ENCODE results near the gene PPP2CA. TPM values are rescaled to one million over a fixed set of nuclear protein-coding genes. Genes with fewer than 3 reads are reported as not detected.

PPP2CA gene
- total and polyA plus RNA-seq, 2 of the 13 experiments (the other 11 are each of a cell fraction or from before 2014, with no cell fraction given), result 82.4 to 171 TPM

DNA sequence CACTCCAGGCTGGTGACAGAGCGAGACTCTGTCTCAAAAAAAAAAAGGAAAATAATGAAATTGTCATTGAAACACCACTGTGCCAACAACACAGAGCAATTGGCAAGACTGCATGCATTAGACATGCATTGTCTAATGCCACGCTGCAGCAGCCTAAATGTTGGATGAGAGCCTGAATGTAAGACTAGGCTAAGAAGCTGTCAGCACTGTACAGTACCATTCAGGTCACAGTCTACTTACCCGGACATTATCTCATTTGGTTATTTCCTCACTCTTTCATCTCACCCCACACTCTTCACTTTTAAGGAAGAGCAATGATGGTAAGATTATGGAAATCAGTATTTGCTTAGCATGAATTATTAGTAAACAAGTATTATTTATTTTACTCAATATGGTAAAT is 31.3 kb upstream of the PPP2CA start:
- BruUV-seq (replicated peaks), result no TSS peak
- FAIRE-seq, result no peak
- 16% methylated on average over 3 of the region's 3 CpGs for WGBS (ENCODE audit: low lambda C conversion rate)

DNA sequence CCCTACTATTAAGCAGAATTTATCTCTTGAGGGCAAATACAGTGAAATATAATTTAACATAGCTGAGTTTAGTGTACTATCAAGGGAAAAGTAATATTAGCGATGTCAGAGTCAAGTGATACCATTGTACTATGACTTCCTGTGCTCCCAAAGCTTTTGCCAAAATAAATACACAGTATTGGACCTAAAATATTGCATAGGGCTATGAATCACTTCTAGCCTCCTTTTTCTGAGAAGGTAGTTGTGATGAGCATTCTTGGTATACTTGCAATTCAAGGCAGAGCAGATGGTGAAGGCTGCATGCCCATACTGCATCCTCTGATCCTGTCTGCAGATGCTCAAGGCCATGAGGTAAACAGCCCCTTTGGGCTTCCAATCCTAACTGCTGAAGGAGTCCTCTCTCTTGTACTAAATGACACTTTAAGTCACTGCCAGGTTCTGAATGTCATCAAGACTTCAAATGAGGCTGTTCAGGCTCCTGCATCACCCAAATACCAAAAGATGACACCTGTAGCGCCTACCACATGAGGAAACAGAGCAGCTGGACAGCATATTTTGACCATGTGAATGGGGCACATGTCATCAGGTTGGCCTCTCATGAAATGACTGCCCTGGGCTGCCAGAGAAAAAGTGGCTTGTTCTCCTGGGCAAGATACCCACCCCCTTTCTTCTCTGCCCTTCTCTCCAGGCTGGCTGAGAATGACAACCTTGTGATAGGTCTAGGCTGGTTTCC is 29.7 kb upstream of the PPP2CA start:
- DNase-seq (ENCODE audit: low spot score) (no peak), ATAC-seq (no peak), FAIRE-seq (no peak)
- H3K79me2 ChIP-seq (ENCODE audit: insufficient read depth, low read length), result no peaks in the 10 kb centered on the region
- TF ChIP-seq BRD4 (CRISPR knock-in tag; IDR thresholded peaks at IDR 0.05) (no peak), ZNF614 (CRISPR knock-in tag; IDR thresholded peaks at IDR 0.05; ENCODE audit: borderline replicate concordance) (no peak), ZNF598 (CRISPR knock-in tag; IDR thresholded peaks at IDR 0.05; ENCODE audit: borderline replicate concordance) (no peak), RFX5 (IDR thresholded peaks at IDR 0.05; ENCODE audit: low read depth, low read length) (no peak), ZIK1 (CRISPR knock-in tag; IDR thresholded peaks at IDR 0.05; ENCODE audit: borderline replicate concordance, low read depth) (no peak), TOE1 (CRISPR knock-in tag; IDR thresholded peaks at IDR 0.05) (no peak), HIVEP1 (CRISPR knock-in tag; IDR thresholded peaks at IDR 0.05) (no peak), ZNF274 (CRISPR knock-in tag; IDR thresholded peaks at IDR 0.05) (no peak), PHF21A (CRISPR knock-in tag; IDR thresholded peaks at IDR 0.05) (no peak), CC2D1A (CRISPR knock-in tag; IDR thresholded peaks at IDR 0.05) (no peak), RCOR2 (CRISPR knock-in tag; IDR thresholded peaks at IDR 0.05) (no peak), HOXA5 (CRISPR knock-in tag; IDR thresholded peaks at IDR 0.05) (no peak), ZFP62 (CRISPR knock-in tag; IDR thresholded peaks at IDR 0.05) (no peak), SPEN (CRISPR knock-in tag; IDR thresholded peaks at IDR 0.05; ENCODE audit: low read depth) (no peak)
- TF ChIP-seq, protein P1, sequence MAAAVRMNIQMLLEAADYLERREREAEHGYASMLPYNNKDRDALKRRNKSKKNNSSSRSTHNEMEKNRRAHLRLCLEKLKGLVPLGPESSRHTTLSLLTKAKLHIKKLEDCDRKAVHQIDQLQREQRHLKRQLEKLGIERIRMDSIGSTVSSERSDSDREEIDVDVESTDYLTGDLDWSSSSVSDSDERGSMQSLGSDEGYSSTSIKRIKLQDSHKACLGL (CRISPR knock-in tag; IDR thresholded peaks at IDR 0.05), result no peak
- TF ChIP-seq, protein P2, sequence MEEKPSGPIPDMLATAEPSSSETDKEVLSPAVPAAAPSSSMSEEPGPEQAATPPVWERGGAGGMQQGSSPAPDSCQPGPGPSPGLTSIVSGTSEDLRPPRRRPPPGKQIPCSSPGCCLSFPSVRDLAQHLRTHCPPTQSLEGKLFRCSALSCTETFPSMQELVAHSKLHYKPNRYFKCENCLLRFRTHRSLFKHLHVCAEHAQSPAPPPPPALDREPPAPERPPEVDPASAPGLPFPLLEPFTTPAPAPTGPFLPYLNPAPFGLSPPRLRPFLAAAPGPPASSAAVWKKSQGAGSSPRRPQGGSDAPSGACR (CRISPR knock-in tag; IDR thresholded peaks at IDR 0.05), result no peak
- TF ChIP-seq, protein P3, sequence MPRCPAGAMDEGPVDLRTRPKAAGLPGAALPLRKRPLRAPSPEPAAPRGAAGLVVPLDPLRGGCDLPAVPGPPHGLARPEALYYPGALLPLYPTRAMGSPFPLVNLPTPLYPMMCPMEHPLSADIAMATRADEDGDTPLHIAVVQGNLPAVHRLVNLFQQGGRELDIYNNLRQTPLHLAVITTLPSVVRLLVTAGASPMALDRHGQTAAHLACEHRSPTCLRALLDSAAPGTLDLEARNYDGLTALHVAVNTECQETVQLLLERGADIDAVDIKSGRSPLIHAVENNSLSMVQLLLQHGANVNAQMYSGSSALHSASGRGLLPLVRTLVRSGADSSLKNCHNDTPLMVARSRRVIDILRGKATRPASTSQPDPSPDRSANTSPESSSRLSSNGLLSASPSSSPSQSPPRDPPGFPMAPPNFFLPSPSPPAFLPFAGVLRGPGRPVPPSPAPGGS (CRISPR knock-in tag; IDR thresholded peaks at IDR 0.05), result no peak
- no TSS peak for BruUV-seq (replicated peaks)
- intact Hi-C loops (cut with micrococcal nuclease; ENCODE audit: unreplicated experiment), result no loop called here
- H3K9ac ChIP-seq (ENCODE audit: insufficient read depth, low read depth, low read length), result no peak overlapping the region
- peaks cover 20% of the 10 kb centered on the region for H3K4me1 ChIP-seq (ENCODE audit: insufficient read depth, low read length)
- in situ Hi-C loops (cut with HindIII; ENCODE audit: extremely low pct_ligation_motif_present, low pct_unique_long_range_greater_than_20kb), result no loop called here
- whole genome bisulfite sequencing (ENCODE audit: low lambda C conversion rate), result 47% methylated on average over 2 of the region's 2 CpGs
- no peaks in the 10 kb centered on the region for H4K20me1 ChIP-seq (ENCODE audit: insufficient read depth, low read length)
- H3K4me2 ChIP-seq (ENCODE audit: low read depth, low read length), result no peak overlapping the region
- H3K9me3 ChIP-seq (ENCODE audit: low read length), result no peaks in the 10 kb centered on the region
- no peak overlapping the region for H3K4me3 ChIP-seq (replicated peaks in 1 of 3; ENCODE audit: insufficient read depth in 1 of 3, low read depth in 2 of 3, low read length in 3 of 3)
- CTCF ChIA-PET (ENCODE audit: low intra/inter-chr PET ratio, low total read pairs), result no interaction called here
- no peak overlapping the region for H2AFZ ChIP-seq (ENCODE audit: low read length)
- no peaks in the 10 kb centered on the region for H3K27me3 ChIP-seq (ENCODE audit: control insufficient read depth in 1 of 2, insufficient read depth in 2 of 2, low read length in 2 of 2)
- H3K36me3 ChIP-seq (replicated peaks in 1 of 2; ENCODE audit: control insufficient read depth in 1 of 2, insufficient read depth in 2 of 2, low read length in 2 of 2), result no peaks in the 10 kb centered on the region
- no peak overlapping the region for H3K27ac ChIP-seq (ENCODE audit: extremely low read length, insufficient read depth, low read length)
- POLR2A ChIA-PET, result no interaction called here

More for the DNA sequence above, 31.3 kb upstream of the PPP2CA start:
- intact Hi-C loops (cut with micrococcal nuclease; ENCODE audit: unreplicated experiment) (no loop called here), in situ Hi-C loops (cut with HindIII; ENCODE audit: extremely low pct_ligation_motif_present, low pct_unique_long_range_greater_than_20kb) (no loop called here)
- no peak overlapping the region for H3K4me2 ChIP-seq (ENCODE audit: low read depth, low read length)
- no peak for DNase-seq (ENCODE audit: low spot score)
- no peak for ATAC-seq
- no peaks in the 10 kb centered on the region for H3K36me3 ChIP-seq (replicated peaks in 1 of 2; ENCODE audit: control insufficient read depth in 1 of 2, insufficient read depth in 2 of 2, low read length in 2 of 2)
- H3K4me1 ChIP-seq (ENCODE audit: insufficient read depth, low read length), result 0 out of 2 replicates have a peak, but pooled peaks cover 9% of the 10 kb centered on the region
- ChIA-PET CTCF (ENCODE audit: low intra/inter-chr PET ratio, low total read pairs) (no interaction called here), POLR2A (interaction anchor here (1.8 kb wide), 1 partner anchor 81 kb away, joined by 3 read pairs; no protein-coding TSS in a partner anchor)
- no peak overlapping the region for H2AFZ ChIP-seq (ENCODE audit: low read length)
- no peaks in the 10 kb centered on the region for H4K20me1 ChIP-seq (ENCODE audit: insufficient read depth, low read length)
- no peak for TF ChIP-seq ZNF614 (CRISPR knock-in tag; IDR thresholded peaks at IDR 0.05; ENCODE audit: borderline replicate concordance)
- TF ChIP-seq TAF15 (IDR thresholded peaks at IDR 0.05; ENCODE audit: low read depth, low read length, poor library complexity, severe bottlenecking), result no peak
- H3K9ac ChIP-seq (ENCODE audit: insufficient read depth, low read depth, low read length), result no peak overlapping the region
- no peaks in the 10 kb centered on the region for H3K27me3 ChIP-seq (ENCODE audit: control insufficient read depth in 1 of 2, insufficient read depth in 2 of 2, low read length in 2 of 2)
- no peak overlapping the region for H3K4me3 ChIP-seq (replicated peaks in 1 of 3; ENCODE audit: insufficient read depth in 1 of 3, low read depth in 2 of 3, low read length in 3 of 3)
- no peaks in the 10 kb centered on the region for H3K9me3 ChIP-seq (ENCODE audit: low read length)
- no peak overlapping the region for H3K27ac ChIP-seq (ENCODE audit: extremely low read length, insufficient read depth, low read length)
- H3K79me2 ChIP-seq (ENCODE audit: insufficient read depth, low read length), result no peaks in the 10 kb centered on the region

Measured in HepG2 (cell line).